ENCODE measurements around the gene TOR1AIP2. TPM values are rescaled to one million over a fixed set of nuclear protein-coding genes. Genes with fewer than 3 reads are reported as not detected.

TOR1AIP2 gene
- total and polyA plus RNA-seq, 2 of the 8 experiments (the other 6 are each of a cell fraction or from before 2014, with no cell fraction given) = 12.1 to 75.2 TPM

- H3K4me2 ChIP-seq (ENCODE audit: insufficient read depth in 1 of 2, low read depth in 2 of 2, low read length in 2 of 2) = peak overlapping the region in 1 of 2 experiments; percentile 70; a peak in 1 of 4 replicates
- H2BK5ac ChIP-seq (ENCODE audit: low read depth, low read length) = no peak overlapping the region
- peak overlapping the region in 1 of 4 experiments; percentile 94; a peak in 1 of 8 replicates for H3K4me3 ChIP-seq (ENCODE audit: extremely low read depth in 1 of 4, insufficient read depth in 2 of 4, low read depth in 3 of 4, low read length in 4 of 4)
- no peak overlapping the region for H2AFZ ChIP-seq (ENCODE audit: low read length)
- H2AK5ac ChIP-seq (ENCODE audit: low read depth, low read length) = no peak overlapping the region
- H2BK15ac ChIP-seq (ENCODE audit: low read length) = no peak overlapping the region
- no peak overlapping the region for H2BK12ac ChIP-seq (ENCODE audit: low read depth, low read length)
- no peak overlapping the region for H3K18ac ChIP-seq (ENCODE audit: extremely low read depth, low read length)
- WGBS, 2 experiments (ENCODE audit: extremely low coverage in 1 of 2, insufficient coverage in 1 of 2, insufficient read length in 1 of 2, insufficient replicate concordance in 2 of 2, low coverage in 1 of 2, low lambda C conversion rate in 2 of 2, missing lambda C conversion rate in 1 of 2) = 87% methylated on average over 4 of the region's 4 CpGs; no CpG with 5 or more reads in 1 of the 2 experiments
- no peak for DNase-seq (ENCODE audit: low read depth in 1 of 2, low spot score in 2 of 2)
- H3K23ac ChIP-seq (ENCODE audit: insufficient read length) = no peak overlapping the region
- H3K27me3 ChIP-seq (replicated peaks in 1 of 4; ENCODE audit: control insufficient read depth in 3 of 4, extremely low read depth in 1 of 4, insufficient read depth in 3 of 4, low read length in 3 of 4) = no peaks in the 10 kb centered on the region
- H3K9me3 ChIP-seq (ENCODE audit: insufficient read depth in 2 of 2, low read depth in 1 of 2, low read length in 1 of 2) = no peaks in the 10 kb centered on the region
- CTCF ChIA-PET (ENCODE audit: partially characterized antibody) = interaction anchor here (0.7 to 1.0 kb wide), 3 partner anchors 9 to 312 kb away, joined by 3 read pairs; no protein-coding TSS in a partner anchor
- no peak overlapping the region for H3K4ac ChIP-seq (replicated peaks; ENCODE audit: insufficient read length, low read depth, low read length)
- no peak overlapping the region for H4K5ac ChIP-seq (ENCODE audit: insufficient read length, low read depth, low read length)
- H3K36me3 ChIP-seq (ENCODE audit: control insufficient read depth in 2 of 4, insufficient read depth in 4 of 4, low read length in 3 of 4) = peaks cover 2 to 12% (median 7%) of the 10 kb centered on the region in 4 experiments; a peak in 5 of 8 replicates
- H3K79me2 ChIP-seq (ENCODE audit: control insufficient read depth in 1 of 2, insufficient read depth in 2 of 2, low read length in 2 of 2) = peaks cover 0 to 64% of the 10 kb centered on the region in 2 experiments; a peak in 2 of 4 replicates
- H3K27ac ChIP-seq (ENCODE audit: low read depth, low read length) = no peak overlapping the region
- no peak overlapping the region for H3K14ac ChIP-seq (ENCODE audit: insufficient read length)
- H4K8ac ChIP-seq (ENCODE audit: extremely low read depth, insufficient read depth, low read length) = no peak overlapping the region
- H2BK20ac ChIP-seq (ENCODE audit: low read length) = no peak overlapping the region
- no peaks in the 10 kb centered on the region for H3K23me2 ChIP-seq (ENCODE audit: low read depth, low read length)
- no peak for FAIRE-seq
- POLR2A ChIA-PET (ENCODE audit: partially characterized antibody) = interaction anchor here (1.5 kb wide), 1 partner anchor 38 kb away, joined by 3 read pairs; no protein-coding TSS in a partner anchor
- H3K79me1 ChIP-seq (ENCODE audit: low read depth, low read length) = peaks cover 8% of the 10 kb centered on the region; the same call in 1 of the 2 replicates
- H3K4me1 ChIP-seq (replicated peaks in 1 of 4; ENCODE audit: control insufficient read depth in 3 of 4, insufficient read depth in 4 of 4, low read length in 3 of 4) = peaks cover 0 to 3% (median 0%) of the 10 kb centered on the region in 4 experiments; a peak in 1 of 7 replicates
- H4K20me1 ChIP-seq (replicated peaks in 1 of 2; ENCODE audit: control insufficient read depth in 1 of 2, insufficient read depth in 2 of 2, low read length in 2 of 2) = peaks cover 0 to 3% of the 10 kb centered on the region in 2 experiments
- no peak overlapping the region for H3K56ac ChIP-seq (replicated peaks; ENCODE audit: insufficient read length, low read depth, low read length)
- no peak overlapping the region for H4K91ac ChIP-seq (replicated peaks; ENCODE audit: insufficient read length, low read length)
- no peak for TF ChIP-seq TCF12 (IDR thresholded peaks at IDR 0.05; ENCODE audit: low read depth, low read length)
- no peak for TF ChIP-seq PHF8 (conservative IDR thresholded peaks at IDR 0.05; ENCODE audit: low read depth, low read length)
- no peak overlapping the region for H3K9ac ChIP-seq (replicated peaks in 1 of 4; ENCODE audit: extremely low read depth in 1 of 4, low read depth in 3 of 4, low read length in 3 of 4)
- H2BK120ac ChIP-seq (replicated peaks; ENCODE audit: low read depth, low read length) = no peak overlapping the region
These were observed 1.9 kb downstream of the TOR1AIP2 start for GRCh38 chr1:179875596-179876299.

Measured in H1 (cell line).